HG02884 (cell line): ENCODE measurements around the gene KRTAP9-6.
"Not testable (repeated sequence)": the region's sequence is repeated elsewhere in the genome, so short reads cannot be mapped to it uniquely, and the experiment has no call there.

ENCODE experiments used
- ATAC-seq: cut with Tn5 transposase; IDR thresholded peaks from one replicate; pipeline ENCODE4 v1.9.1; 2021; ENCODE audit warnings: mild to moderate bottlenecking, moderate library complexity; ENCODE audit not compliant: unreplicated experiment

KRTAP9-6 gene, protein sequence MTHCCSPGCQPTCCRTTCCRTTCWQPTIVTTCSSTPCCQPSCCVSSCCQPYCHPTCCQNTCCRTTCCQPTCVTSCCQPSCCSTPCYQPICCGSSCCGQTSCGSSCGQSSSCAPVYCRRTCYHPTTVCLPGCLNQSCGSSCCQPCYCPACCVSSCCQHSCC

GRCh38 chr17:41265078-41265477 is at the start of gene KRTAP9-6:
Gene KRTAP9-6, plus strand, starts transcription at chr17:41265378. Its CDS starts 0 bp downstream, at chr17:41265378.
- ATAC-seq: no peak

- no peak for ATAC-seq
These were observed 49.5 kb upstream of the KRTAP9-6 start for GRCh38 chr17:41215681-41216080.

DNA sequence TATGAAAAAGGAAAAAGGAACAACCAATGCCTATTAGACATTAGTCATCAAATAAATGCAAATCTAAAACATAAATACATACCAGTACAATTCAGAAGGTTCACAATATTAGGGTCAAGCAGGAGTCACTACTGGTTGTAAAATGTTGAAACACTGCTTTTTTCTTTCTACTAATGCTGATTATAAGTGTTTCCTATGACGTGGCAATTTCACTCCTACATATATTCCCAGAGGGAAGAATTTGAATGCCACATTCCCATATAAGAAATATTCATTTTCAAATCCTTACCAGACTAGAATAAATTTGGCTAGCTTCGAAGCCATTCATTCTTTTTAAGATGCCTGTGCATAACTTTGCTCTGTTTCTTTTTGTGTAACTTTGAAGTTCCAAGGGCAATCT is 41.4 kb upstream of the KRTAP9-6 start:
- no peak for ATAC-seq

DNA sequence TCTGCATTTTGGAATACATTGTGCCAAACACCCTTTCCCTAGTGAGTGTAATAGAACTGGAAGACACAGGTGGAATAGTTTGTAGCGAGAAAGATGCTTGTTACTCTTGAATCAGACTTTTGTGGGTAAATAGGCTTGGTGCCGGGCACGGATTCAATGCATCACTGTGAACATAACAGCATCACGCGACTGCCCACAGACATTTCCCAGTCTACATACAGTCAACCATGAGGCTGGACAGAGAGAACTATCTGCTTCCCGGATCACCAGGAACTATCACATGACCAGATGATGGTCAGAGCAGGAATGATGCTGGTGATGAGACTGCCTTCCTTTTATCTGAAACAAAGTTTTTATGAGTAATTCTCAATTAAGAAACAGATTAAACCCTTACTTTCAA is 39.1 kb upstream of the KRTAP9-6 start:
- ATAC-seq: no peak

GRCh38 chr17:41226598-41227095 is 38.5 kb upstream of the KRTAP9-6 start, which contains the start of gene KRTAP9-2:
Gene KRTAP9-2, plus strand, starts transcription at chr17:41226648. Its CDS starts 7 bp downstream, at chr17:41226655.
- ATAC-seq: not testable (repeated sequence)

DNA sequence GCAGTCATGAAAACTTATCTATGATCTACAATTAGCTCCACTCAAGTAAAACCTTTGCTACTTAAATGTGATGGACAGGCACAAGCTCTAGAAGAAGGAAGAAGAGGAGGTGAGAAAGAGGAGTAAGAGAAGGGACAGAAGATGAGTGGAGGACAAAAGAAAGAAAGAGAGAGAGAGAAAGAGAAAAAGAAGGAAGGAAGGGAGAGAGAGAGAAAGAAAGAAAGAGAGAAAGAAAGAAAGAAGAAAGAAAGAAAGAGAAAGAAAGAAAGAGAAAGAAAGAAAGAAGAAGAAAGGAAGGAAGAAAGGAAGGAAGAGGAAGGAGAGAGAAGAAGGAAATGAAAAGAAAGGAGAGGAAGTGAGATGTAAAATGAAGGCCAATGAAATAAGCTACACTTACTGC is 35.1 kb upstream of the KRTAP9-6 start:
- no peak for ATAC-seq

GRCh38 chr17:41231731-41232130 is 33.4 kb upstream of the KRTAP9-6 start:
- ATAC-seq: no peak

GRCh38 chr17:41232399-41233105 is 32.6 kb upstream of the KRTAP9-6 start, which contains the start of gene KRTAP9-3:
Gene KRTAP9-3, plus strand, starts transcription at chr17:41232449. Its CDS starts 53 bp downstream, at chr17:41232502.
- ATAC-seq: not testable (repeated sequence)

GRCh38 chr17:41237116-41237515 is 28.1 kb upstream of the KRTAP9-6 start:
- ATAC-seq: not testable (repeated sequence)

DNA sequence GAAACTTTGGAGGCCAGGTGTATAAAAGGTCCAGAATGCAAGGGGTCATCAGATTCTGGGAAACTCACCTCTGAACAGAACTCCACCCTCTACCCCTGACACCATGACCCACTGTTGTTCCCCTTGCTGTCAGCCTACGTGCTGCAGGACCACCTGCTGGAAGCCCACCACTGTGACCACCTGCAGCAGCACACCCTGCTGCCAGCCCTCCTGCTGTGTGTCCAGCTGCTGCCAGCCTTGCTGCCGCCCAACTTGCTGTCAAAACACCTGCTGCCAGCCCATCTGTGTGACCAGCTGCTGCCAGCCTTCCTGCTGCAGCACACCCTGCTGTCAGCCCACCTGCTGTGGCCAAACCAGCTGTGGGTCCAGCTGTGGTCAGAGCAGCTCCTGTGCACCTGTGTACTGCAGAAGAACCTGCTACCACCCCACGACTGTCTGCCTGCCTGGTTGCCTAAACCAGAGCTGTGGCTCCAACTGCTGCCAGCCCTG is 27.2 kb upstream of the KRTAP9-6 start, which contains the start of gene KRTAP9-8:
Gene KRTAP9-8, plus strand, starts transcription at position 51 of the 489 bp plus-strand sequence. Its CDS starts 53 bp downstream, at position 104.
- ATAC-seq: not testable (repeated sequence)

DNA sequence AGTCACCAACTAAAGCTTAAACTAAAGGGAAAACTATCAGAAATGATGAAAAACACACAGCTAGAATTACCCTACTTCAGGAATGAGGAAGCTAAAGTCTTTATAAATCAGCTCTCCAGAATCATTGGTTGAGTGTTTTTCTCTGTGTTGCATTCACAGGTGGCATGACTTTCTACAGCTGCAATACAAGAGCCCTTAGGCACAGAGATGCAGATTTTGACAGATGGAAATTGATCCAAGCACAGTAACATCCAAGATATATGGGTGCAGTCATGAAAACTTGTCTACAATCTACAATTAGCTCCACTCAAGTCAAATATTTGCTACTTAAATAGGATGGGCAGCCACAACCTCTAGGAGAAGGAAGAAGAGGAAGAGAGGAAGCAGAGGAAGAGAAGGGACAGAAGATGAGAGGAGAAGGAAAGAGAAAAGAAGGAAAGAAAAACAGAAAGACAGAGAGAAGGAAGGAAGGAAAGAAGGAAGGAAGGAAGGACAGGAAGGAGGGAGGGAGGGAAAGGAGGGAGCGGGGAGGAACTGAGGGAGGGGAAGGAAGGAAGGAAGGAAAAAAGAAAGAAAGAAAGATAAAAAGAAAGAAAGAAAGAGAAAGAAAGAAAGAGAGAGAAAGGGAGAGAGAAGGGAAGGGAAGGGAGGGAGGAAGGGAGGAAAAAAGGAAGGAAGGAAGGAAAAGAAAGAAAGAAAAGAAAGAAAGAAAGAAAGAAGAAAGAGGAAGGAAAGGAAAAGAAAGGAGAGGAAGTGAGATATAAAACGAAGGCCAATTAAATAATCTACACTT is 18.0 kb upstream of the KRTAP9-6 start:
- not testable (repeated sequence) for ATAC-seq

- ATAC-seq: not testable (repeated sequence)
These were observed 15.4 kb upstream of the KRTAP9-6 start, which contains the start of gene KRTAP9-4 for GRCh38 chr17:41249637-41250240. Gene KRTAP9-4, plus strand, starts transcription at chr17:41249687. Its CDS starts 34 bp downstream, at chr17:41249721.

DNA sequence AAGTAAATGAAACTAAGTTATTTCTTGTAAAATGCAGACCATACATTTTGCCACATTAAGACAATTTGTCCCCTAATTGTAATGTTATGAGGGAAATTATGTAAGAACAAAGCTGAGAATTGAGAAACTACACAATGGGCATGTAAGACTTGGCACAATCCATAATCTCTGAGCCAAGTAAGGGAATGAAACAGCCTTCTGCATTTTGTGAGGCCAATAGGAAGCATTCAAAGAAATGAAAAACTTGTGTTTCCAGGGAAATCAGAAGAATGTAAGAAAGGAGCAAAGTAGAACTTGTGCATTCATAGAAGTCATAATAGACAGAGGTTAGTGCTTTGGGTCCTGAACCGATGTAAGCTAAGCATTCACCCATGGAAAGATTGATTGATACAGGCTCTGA is 13.9 kb upstream of the KRTAP9-6 start:
- no peak for ATAC-seq

GRCh38 chr17:41254861-41255260 is 10.3 kb upstream of the KRTAP9-6 start:
- ATAC-seq: no peak

- not testable (repeated sequence) for ATAC-seq
These were observed 9.5 kb upstream of the KRTAP9-6 start, which contains the start of gene KRTAP9-9 for GRCh38 chr17:41255381-41256290. Gene KRTAP9-9, plus strand, starts transcription at chr17:41255384.

DNA sequence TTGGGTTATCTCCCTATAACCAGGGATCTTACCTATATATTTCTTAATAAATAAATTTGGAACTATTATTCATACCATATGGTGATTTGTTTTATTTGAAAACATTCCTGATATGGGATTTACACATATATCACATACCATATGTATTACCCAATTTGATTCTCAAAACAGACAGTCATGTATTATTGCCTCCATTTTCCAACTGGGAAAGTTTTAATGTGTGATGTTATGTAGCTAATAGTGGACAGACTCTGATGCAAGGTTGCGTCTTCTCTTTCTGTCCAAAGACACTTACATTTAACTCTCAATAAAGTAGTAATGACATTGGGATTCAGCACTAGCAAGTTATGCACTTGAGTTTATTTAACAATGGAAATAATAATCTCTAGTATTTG is 8.9 kb upstream of the KRTAP9-6 start:
- no peak for ATAC-seq

GRCh38 chr17:41258406-41258805 is 6.8 kb upstream of the KRTAP9-6 start:
- ATAC-seq: no peak

- ATAC-seq: no peak
These were observed 2.0 kb upstream of the KRTAP9-6 start for GRCh38 chr17:41263212-41263611.

DNA sequence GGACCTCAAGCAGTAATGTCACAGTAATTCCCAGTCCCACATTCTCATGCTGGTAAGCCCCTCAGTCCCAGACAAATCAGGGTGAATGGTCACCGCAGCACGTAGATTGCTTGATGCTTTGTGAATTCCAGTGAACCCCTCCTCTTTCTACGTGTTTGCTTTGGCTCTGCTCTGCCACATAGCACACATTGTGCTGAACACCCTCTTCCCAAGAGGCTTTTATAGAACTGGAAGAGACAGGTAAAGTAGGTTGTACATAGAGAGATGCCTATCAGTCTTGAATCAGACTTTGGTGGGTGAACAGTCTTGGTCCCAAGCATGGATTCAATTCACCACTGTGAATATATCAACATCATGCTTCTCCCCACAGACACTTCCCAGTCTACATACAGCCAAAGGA is 579 bp upstream of the KRTAP9-6 start:
- no peak for ATAC-seq
